CD4-positive, alpha-beta T cell treated with Interleukin-15 for 1 hour (primary cell): ENCODE results near the gene NSD2.
"Not testable (repeated sequence)": the region's sequence is repeated elsewhere in the genome, so short reads cannot be mapped to it uniquely, and the experiment has no call there.

Experiments used
- DNase-seq: peaks from one replicate; pipeline ENCODE4 v3.0.0-alpha.2; 2020

Gene NSD2

DNA sequence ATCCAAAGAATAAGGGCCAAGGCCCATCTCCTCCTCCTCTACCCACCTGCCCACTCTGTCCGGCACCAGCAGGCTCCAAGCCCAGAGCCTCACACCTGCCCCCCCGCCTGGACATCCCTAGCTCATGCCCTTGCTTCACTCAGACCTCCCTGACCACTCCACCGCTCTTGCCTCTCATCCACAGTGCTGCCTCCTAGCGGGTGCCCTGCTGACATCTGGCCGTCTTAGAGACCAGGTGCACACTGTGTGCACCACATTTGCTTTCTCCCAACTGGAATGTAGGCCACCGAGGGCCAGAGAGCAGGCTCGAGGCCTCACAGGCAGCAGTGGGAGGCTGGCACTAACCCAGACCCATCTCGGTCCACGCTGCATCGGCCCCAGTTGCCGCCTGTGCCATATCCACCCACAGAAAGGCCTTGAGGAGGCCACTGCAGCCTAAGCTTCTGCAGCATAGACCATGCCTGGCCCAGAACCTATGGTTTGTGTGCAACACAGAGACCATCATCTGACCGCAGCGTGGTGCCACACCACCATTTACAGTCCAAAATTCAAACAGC, 28.8 kb upstream of the NSD2 start:
- no peak for DNase-seq

- DNase-seq, result no peak
Measured at GRCh38 chr4:1842993-1843448, 28.2 kb upstream of the NSD2 start.

DNA sequence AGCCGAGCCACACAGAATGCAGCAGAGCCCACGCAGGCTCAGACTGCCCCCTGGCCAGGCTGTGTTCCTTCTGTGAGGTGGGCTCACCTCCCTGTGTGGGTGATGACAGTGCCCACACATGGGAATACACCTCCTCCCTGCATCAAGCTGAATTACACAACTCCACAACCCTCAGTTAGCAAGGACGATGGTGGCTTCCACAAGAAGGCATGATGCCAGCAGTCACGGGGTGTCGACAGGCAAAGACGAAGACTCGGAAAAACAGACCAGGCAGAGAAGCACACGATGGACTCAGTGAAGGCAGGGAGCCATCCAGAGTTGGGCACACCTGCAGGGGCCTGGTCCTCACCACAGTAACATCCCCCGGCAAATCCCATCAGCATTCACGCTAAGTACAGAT, 27.3 kb upstream of the NSD2 start:
- DNase-seq, result no peak

DNA sequence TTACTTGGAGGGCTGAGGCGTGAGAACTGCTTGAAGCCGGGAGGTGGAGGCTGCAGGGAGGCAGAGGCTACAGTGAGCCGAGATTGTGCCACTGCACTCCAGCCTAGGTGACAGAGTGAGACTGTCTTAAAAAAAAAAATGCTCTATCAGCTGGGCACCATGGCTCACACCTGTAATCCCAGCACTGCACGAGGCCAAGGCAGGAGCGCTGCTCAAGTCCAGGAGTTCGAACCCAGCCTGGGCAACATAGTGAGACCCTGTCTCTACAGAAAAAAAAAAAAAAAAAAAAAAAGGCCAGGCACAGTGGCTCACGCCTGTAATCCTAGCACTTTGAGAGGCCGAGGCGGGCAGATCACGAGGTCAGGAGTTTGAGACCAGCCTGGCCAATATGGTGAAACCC, 26.6 kb upstream of the NSD2 start:
- DNase-seq, result not testable (repeated sequence)

- DNase-seq, result no peak
Measured at GRCh38 chr4:1846580-1846979, 24.6 kb upstream of the NSD2 start.

- no peak for DNase-seq
Measured at GRCh38 chr4:1850276-1850675, 20.9 kb upstream of the NSD2 start.

DNA sequence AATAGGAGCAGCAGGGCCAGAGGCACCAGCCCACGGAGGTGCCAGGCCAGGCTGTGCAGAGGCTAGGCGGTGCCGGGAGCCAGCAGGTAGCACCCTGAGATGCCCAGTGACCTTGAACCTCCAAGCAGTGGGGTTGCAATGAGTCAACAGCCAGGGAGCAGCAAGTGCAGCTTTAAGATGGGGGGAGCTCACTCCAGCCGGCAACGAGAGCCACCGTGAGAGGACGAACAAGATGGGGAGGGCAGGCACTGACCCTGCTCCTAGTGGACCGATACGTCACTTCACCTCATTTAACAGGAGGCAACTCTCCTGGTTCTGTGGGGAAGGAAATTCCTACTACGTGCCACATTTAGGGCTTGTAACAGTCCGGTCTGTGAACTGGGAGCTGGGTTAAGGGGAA, 20.0 kb upstream of the NSD2 start:
- no peak for DNase-seq

DNA sequence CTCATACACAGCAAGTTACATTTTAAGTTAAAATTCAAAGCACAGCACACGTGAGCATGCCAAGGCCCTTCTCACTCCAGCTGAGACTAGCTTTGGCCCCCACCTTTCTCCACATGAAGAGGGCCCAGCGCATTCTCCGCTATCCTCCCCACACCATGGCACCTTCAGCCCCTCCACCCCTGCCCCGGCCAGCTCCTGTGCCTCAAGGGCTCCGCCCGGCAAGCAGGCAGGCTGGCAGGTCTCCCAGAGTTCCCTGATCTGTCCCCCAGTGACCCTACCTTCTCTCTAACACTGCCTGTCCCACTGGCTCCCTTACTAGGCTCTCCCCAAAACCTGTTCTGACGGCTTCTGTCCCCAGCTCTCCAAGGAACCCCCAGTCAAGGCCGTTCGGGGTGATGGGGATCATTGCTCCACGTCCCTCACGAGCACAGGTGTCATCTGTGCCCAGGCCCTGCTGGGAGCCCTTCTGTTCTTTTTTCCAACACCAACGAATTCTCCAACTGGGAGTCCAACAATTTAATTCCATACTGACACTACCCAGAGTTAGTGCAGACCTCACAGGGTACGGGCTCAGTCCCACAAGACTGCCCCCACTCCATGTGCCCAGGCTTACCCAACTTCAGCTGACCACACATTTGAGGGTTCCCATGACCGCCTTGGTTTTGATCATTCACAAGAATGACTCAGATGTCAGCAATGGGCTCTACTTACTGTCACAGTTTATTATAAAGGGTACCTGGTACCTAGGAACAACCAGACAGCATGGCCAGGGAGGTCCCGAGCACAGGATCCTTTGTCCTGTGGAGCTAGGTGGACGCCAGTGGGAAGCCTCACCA, 19.4 kb upstream of the NSD2 start:
- DNase-seq, result no peak

- DNase-seq, result no peak
Measured at GRCh38 chr4:1852904-1853623, 18.1 kb upstream of the NSD2 start.

DNA sequence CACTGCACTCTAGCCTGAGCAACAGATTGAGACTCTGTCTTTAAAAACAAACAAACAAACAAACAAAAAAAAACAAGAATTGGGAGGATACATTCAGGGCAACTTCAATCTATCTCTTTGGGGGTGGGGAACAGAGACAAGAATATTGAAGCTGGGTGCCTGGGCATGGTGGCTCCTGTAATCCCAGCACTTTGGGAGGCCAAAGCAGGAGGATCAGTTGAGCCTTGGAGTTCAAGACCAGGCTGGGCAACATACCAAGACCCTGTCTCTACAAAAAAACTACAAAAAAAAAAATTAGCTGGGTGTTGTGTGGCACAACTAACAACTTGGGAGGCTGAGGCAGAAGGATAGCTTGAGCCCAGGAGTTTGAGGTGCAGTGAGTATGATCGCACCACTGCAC, 16.4 kb upstream of the NSD2 start:
- DNase-seq, result no peak

- DNase-seq, result no peak
Measured at GRCh38 chr4:1855333-1856070, 15.7 kb upstream of the NSD2 start.

- DNase-seq, result peak; percentile 93
Measured at GRCh38 chr4:1856071-1856942, 14.9 kb upstream of the NSD2 start, which contains the start of gene LETM1. LETM1 (minus strand) TSS chr4:1856156; CDS start chr4:1855950, 206 bp downstream.

GRCh38 chr4:1856943-1857699, 14.1 kb upstream of the NSD2 start:
- no peak for DNase-seq

DNA sequence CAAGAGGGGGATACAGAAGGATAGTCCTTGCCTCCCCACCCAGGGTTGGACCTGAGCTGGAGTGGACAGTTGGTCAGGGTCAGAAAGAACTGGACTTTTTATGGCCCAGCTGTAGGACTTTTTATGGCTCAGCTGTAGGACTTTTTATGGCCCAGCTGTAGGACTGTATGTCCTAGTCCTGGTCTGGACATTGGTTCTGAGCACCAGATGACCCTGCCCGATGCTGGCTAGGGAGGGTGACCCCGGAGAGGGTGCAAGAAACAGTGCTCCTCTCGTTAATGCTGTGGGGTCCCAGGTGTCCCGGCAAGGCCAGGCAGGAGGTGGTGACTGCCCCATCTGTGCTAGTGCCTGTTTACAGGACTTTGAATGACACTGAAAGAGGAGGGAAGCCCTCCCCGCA, 13.3 kb upstream of the NSD2 start:
- DNase-seq, result no peak

- no peak for DNase-seq
Measured at GRCh38 chr4:1859389-1859753, 11.8 kb upstream of the NSD2 start.

DNA sequence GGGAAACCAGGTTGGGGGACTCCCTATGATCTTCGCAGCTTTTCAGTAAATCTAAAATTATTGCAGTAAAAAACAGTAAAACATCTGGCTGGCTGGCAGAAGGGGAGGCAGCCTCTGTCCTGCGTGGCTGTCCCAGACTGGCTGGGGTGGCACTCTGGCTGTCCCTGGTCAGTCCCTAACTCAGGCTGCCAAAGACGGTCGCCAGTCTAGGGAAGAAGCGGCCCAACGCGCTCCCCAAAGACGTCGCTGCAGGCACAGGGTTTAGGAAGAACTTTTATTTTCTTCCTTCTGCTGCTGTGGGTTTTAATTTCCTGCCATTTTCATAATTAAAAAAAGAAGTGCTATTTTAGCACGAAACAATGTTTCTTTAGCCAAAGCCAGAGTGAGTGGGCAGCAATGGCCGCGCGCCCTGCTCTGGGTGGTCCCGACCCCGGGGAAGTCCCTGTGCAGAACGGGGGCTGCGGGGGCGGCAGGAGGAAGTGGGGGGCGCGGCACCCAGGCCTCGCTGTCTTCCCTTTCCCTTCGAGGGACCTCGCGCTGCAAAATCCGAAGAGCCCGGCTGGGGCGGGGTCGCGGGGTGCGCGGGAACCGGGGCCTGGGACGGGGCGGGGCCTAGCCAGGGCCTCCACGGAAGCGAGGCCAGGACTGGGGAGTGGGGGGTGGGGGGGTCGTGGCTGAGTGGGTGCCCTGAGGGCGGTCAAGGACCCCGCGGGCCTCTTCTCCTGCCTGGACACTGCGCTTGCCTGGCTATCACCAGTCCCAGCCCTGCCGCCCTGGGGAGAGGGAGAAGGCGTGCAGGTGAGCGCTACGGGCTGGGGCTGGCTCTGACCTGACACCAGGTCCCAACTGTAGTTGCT, 8.9 kb upstream of the NSD2 start:
- no peak for DNase-seq

DNA sequence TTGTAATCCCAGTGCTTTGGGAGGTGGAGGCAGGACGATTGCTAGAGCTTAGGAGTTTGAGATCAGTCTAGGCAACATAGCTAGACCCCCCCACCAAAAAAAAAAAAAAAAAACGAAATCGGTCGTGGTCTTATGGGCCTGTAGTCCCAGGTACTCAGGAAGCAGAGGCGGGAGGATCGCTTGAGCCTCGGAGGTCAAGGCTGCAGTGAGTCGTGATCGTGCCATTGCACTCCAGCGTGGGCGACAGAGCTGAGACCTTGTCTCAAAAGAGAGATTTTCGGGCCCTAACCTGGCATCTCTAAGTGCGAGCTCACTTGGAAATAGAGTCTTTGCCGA, 8.3 kb upstream of the NSD2 start:
- no peak for DNase-seq

GRCh38 chr4:1863297-1864033, 7.7 kb upstream of the NSD2 start:
- no peak for DNase-seq

GRCh38 chr4:1864076-1865008, 6.9 kb upstream of the NSD2 start:
- DNase-seq, result no peak
